Right ventricle myocardium inferior (tissue), 1 donor: ENCODE measurements around the gene TBC1D9. TPM values are rescaled to one million over a fixed set of nuclear protein-coding genes. Genes with fewer than 3 reads are reported as not detected.

Source experiments
- ATAC-seq: fragments of 200-7000 bp; cut with Tn5 transposase; one replicate; pipeline ENCODE4 v1.9.1; 2020; ENCODE audit warnings: mild to moderate bottlenecking, moderate library complexity
- DNase-seq: peaks from one replicate; pipeline ENCODE4 v3.0.0; 2021; ENCODE audit errors: missing footprints
- intact Hi-C: fragments of 100-400 bp; cut with DNase I; formaldehyde crosslinking; loops from one replicate; pipeline ENCODE4 v1.11.0; 2022
- total RNA-seq: library from RNA; stranded (reverse); fragmentation: NEBNext Ultra II Directional; extraction: Animal tissue kit (Norgen Biotek cat#: 25700); gene quantifications from one replicate; pipeline ENCODE4 v1.2.1, GENCODE V29; 2021
- donor health status: DM: no; HTN: yes; CAD: no; lungs with severe emphysema.

The TBC1D9 gene
- total RNA-seq, 1 donor from 2014 or later = 11.1 TPM

- no peak for ATAC-seq
- no peak for DNase-seq
- intact Hi-C loops = no loop called here
Measured at GRCh38 chr4:140704964-140705363, 51.2 kb downstream of the TBC1D9 start.

GRCh38 chr4:140704392-140704960 is 51.7 kb downstream of the TBC1D9 start:
- intact Hi-C loops = no loop called here
- no peak for DNase-seq
- no peak for ATAC-seq

- ATAC-seq (no peak), DNase-seq (no peak)
- intact Hi-C loops = no loop called here
Measured at GRCh38 chr4:140703463-140703862, 52.7 kb downstream of the TBC1D9 start.

GRCh38 chr4:140702096-140702757 is 54.0 kb downstream of the TBC1D9 start:
- ATAC-seq = no peak
- no peak for DNase-seq
- intact Hi-C loops = no loop called here

- intact Hi-C loops = no loop called here
- ATAC-seq = no peak
- no peak for DNase-seq
Measured at GRCh38 chr4:140701071-140701470, 55.1 kb downstream of the TBC1D9 start.

GRCh38 chr4:140697709-140698560 is 58.2 kb downstream of the TBC1D9 start:
- intact Hi-C loops = no loop called here
- ATAC-seq (no peak), DNase-seq (no peak)

- ATAC-seq (no peak), DNase-seq (no peak)
- intact Hi-C loops = no loop called here
Measured at GRCh38 chr4:140695483-140695882, 60.7 kb downstream of the TBC1D9 start.

GRCh38 chr4:140693562-140693961 is 62.6 kb downstream of the TBC1D9 start:
- ATAC-seq (no peak), DNase-seq (no peak)
- intact Hi-C loops = no loop called here

GRCh38 chr4:140691369-140691768 is 64.8 kb downstream of the TBC1D9 start:
- DNase-seq (no peak), ATAC-seq (peak; percentile 77)
- intact Hi-C loops = loop anchor here (1.0 kb wide), 1 partner anchor 66 kb away; no protein-coding TSS in a partner anchor

- ATAC-seq = no peak
- DNase-seq = no peak
- intact Hi-C loops = no loop called here
Measured at GRCh38 chr4:140690093-140690492, 66.1 kb downstream of the TBC1D9 start.

- DNase-seq (no peak), ATAC-seq (no peak)
- intact Hi-C loops = no loop called here
Measured at GRCh38 chr4:140689623-140690022, 66.6 kb downstream of the TBC1D9 start.

- intact Hi-C loops = no loop called here
- ATAC-seq (no peak), DNase-seq (no peak)
Measured at GRCh38 chr4:140688711-140689598, 67.2 kb downstream of the TBC1D9 start.

GRCh38 chr4:140686796-140687195 is 69.4 kb downstream of the TBC1D9 start:
- peak; percentile 23 for ATAC-seq
- intact Hi-C loops = no loop called here
- no peak for DNase-seq

GRCh38 chr4:140684314-140684713 is 71.9 kb downstream of the TBC1D9 start:
- no peak for DNase-seq
- intact Hi-C loops = no loop called here

GRCh38 chr4:140681201-140681600 is 75.0 kb downstream of the TBC1D9 start:
- intact Hi-C loops = no loop called here
- DNase-seq (no peak), ATAC-seq (no peak)

More at GRCh38 chr4:140684314-140684713, 71.9 kb downstream of the TBC1D9 start:
- ATAC-seq = no peak

- intact Hi-C loops = no loop called here
- ATAC-seq (no peak), DNase-seq (no peak)
Measured at GRCh38 chr4:140680686-140681085, 75.5 kb downstream of the TBC1D9 start.

- ATAC-seq (no peak), DNase-seq (no peak)
- intact Hi-C loops = no loop called here
Measured at GRCh38 chr4:140679576-140679975, 76.6 kb downstream of the TBC1D9 start.

GRCh38 chr4:140675599-140676231 is 80.5 kb downstream of the TBC1D9 start:
- DNase-seq = no peak
- intact Hi-C loops = no loop called here
- ATAC-seq = no peak
